GM23338 (cell line): ENCODE data around the gene CAPN14.

ENCODE experiments used
- CREB1 ChIP-seq: fragments of 250-450 bp; sonication (Bioruptor Pico); IDR thresholded peaks from 2 replicates; pipeline ENCODE4 v1.5.0; 2020; ENCODE audit warnings: low read depth, mild to moderate bottlenecking, moderate library complexity
- CTCF ChIP-seq, 2 experiments: fragments of 200-600 bp in 1 of 2; sonication (generic) in 1 of 2; conservative IDR thresholded peaks; 2 replicates each; pipeline versions ENCODE4 v1.5.1 to v1.6.1; 2016 to 2017; ENCODE audit warnings: antibody characterized with exemption in 2 of 2, low read depth in 2 of 2, mild to moderate bottlenecking in 2 of 2, moderate library complexity in 1 of 2
- ETS1 ChIP-seq: IDR thresholded peaks from 2 replicates; pipeline ENCODE4 v1.6.1; 2016; ENCODE audit warnings: antibody characterized with exemption
- EZH2 ChIP-seq: fragments of 200-600 bp; sonication (generic); IDR thresholded peaks from one replicate; pipeline ENCODE4 v1.8.0; 2017; ENCODE audit warnings: antibody characterized with exemption, mild to moderate bottlenecking, low read depth; ENCODE audit not compliant: unreplicated experiment
- EZH2phosphoT487 ChIP-seq: fragments of 200-600 bp; sonication (generic); IDR thresholded peaks from one replicate; pipeline ENCODE4 v1.8.1; 2018; ENCODE audit warnings: antibody characterized with exemption; ENCODE audit not compliant: unreplicated experiment
- JUNB ChIP-seq: IDR thresholded peaks from one replicate; pipeline ENCODE4 v1.6.1; 2016; ENCODE audit warnings: antibody characterized with exemption; ENCODE audit not compliant: unreplicated experiment
- POLR2AphosphoS5 ChIP-seq: IDR thresholded peaks from 2 replicates; pipeline ENCODE4 v1.6.1; 2016; ENCODE audit warnings: antibody characterized with exemption, low read depth
- ZNF114 ChIP-seq: fragments of 250-450 bp; sonication (Bioruptor Pico); IDR thresholded peaks from 2 replicates; pipeline ENCODE4 v1.5.0; 2020; ENCODE audit warnings: mild to moderate bottlenecking, moderate library complexity
- TF ChIP-seq, protein P1 (sequence below): IDR thresholded peaks from one replicate; pipeline ENCODE4 v1.6.1; 2018; ENCODE audit warnings: antibody characterized with exemption; ENCODE audit not compliant: unreplicated experiment

GRCh38 chr2:31193806-31194205 lies 23.5 kb downstream of the CAPN14 start:
- TF ChIP-seq CTCF (conservative IDR thresholded peaks at IDR 0.05; ENCODE audit: low read depth in 2 of 2): no peak
- TF ChIP-seq, protein P1, sequence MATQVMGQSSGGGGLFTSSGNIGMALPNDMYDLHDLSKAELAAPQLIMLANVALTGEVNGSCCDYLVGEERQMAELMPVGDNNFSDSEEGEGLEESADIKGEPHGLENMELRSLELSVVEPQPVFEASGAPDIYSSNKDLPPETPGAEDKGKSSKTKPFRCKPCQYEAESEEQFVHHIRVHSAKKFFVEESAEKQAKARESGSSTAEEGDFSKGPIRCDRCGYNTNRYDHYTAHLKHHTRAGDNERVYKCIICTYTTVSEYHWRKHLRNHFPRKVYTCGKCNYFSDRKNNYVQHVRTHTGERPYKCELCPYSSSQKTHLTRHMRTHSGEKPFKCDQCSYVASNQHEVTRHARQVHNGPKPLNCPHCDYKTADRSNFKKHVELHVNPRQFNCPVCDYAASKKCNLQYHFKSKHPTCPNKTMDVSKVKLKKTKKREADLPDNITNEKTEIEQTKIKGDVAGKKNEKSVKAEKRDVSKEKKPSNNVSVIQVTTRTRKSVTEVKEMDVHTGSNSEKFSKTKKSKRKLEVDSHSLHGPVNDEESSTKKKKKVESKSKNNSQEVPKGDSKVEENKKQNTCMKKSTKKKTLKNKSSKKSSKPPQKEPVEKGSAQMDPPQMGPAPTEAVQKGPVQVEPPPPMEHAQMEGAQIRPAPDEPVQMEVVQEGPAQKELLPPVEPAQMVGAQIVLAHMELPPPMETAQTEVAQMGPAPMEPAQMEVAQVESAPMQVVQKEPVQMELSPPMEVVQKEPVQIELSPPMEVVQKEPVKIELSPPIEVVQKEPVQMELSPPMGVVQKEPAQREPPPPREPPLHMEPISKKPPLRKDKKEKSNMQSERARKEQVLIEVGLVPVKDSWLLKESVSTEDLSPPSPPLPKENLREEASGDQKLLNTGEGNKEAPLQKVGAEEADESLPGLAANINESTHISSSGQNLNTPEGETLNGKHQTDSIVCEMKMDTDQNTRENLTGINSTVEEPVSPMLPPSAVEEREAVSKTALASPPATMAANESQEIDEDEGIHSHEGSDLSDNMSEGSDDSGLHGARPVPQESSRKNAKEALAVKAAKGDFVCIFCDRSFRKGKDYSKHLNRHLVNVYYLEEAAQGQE: no peak
- TF ChIP-seq EZH2: no peak
- TF ChIP-seq JUNB: no peak
- no peak for TF ChIP-seq CREB1 (CRISPR knock-in tag)
- no peak for TF ChIP-seq POLR2AphosphoS5
- no peak for TF ChIP-seq EZH2phosphoT487
- no peak for TF ChIP-seq ZNF114
- no peak for TF ChIP-seq ETS1
